ENCODE data around the gene RAD50. TPM values are rescaled to one million over a fixed set of nuclear protein-coding genes. Genes with fewer than 3 reads are reported as not detected.

Gene RAD50
- total RNA-seq, 1 donor from 2014 or later: 42.6 TPM

GRCh38 chr5:132647473-132647872, 90.7 kb downstream of the RAD50 start:
- CTCF ChIA-PET: interaction anchor here (0.6 kb wide), 1 partner anchor 14 kb away, joined by 3 read pairs; no protein-coding TSS in a partner anchor
- Mint-ChIP-seq H3K4me3 (no peak overlapping the region), H3K4me1 (no peaks in the 10 kb centered on the region), H3K27ac (no peak overlapping the region), H3K27me3 (no peaks in the 10 kb centered on the region), H3K36me3 (ENCODE audit: low read depth) (peaks cover 22% of the 10 kb centered on the region), H3K9me3 (peaks cover 13% of the 10 kb centered on the region)
- no peak for DNase-seq
- POLR2A ChIA-PET: no interaction called here
- no peak for ATAC-seq (ENCODE audit: low read depth)
- TF ChIP-seq CTCF (IDR thresholded peaks at IDR 0.05): no peak
- intact Hi-C loops (cut with micrococcal nuclease): no loop called here

DNA sequence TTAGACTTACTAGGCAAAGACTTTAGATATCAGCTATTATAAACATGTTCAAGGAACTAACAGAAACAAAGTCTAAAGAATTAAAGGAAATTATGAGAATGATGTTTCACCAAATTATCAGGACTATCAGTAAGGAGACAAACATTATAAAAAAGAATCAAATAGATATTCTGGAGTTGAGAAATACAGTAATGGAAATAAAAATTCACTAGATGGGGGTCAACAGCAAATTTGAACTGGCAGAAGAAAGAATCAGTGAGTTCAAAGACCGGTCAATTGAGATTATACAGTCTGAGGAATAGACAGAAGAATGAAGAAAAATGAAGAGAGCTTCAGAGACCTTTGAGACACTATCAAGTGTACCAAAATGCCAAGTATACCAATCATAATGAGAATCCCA, 91.6 kb downstream of the RAD50 start:
- intact Hi-C loops (cut with micrococcal nuclease): no loop called here
- H3K27ac Mint-ChIP-seq: no peak overlapping the region
- ATAC-seq (ENCODE audit: low read depth) (no peak), DNase-seq (no peak)
- ChIA-PET CTCF (no interaction called here), POLR2A (no interaction called here)
- H3K4me1 Mint-ChIP-seq: no peaks in the 10 kb centered on the region
- TF ChIP-seq CTCF (IDR thresholded peaks at IDR 0.05): no peak
- H3K27me3 Mint-ChIP-seq: no peaks in the 10 kb centered on the region
- H3K4me3 Mint-ChIP-seq: no peak overlapping the region
- H3K36me3 Mint-ChIP-seq (ENCODE audit: low read depth): peaks cover 14% of the 10 kb centered on the region
- H3K9me3 Mint-ChIP-seq: peaks cover 13% of the 10 kb centered on the region

- Mint-ChIP-seq H3K27ac (no peak overlapping the region), H3K4me3 (no peak overlapping the region), H3K27me3 (peaks cover 11% of the 10 kb centered on the region), H3K36me3 (ENCODE audit: low read depth) (peaks cover 4% of the 10 kb centered on the region), H3K9me3 (peaks cover 13% of the 10 kb centered on the region), H3K4me1 (peaks cover 8% of the 10 kb centered on the region)
- no peak for TF ChIP-seq CTCF (IDR thresholded peaks at IDR 0.05)
- ATAC-seq (ENCODE audit: low read depth): no peak
- intact Hi-C loops (cut with micrococcal nuclease): no loop called here
- CTCF ChIA-PET: no interaction called here
- DNase-seq: no peak
- POLR2A ChIA-PET: interaction anchor here (0.6 kb wide), 1 partner anchor 150 kb away, joined by 6 read pairs; no protein-coding TSS in a partner anchor
Observed at GRCh38 chr5:132651838-132652469, 95.2 kb downstream of the RAD50 start.

DNA sequence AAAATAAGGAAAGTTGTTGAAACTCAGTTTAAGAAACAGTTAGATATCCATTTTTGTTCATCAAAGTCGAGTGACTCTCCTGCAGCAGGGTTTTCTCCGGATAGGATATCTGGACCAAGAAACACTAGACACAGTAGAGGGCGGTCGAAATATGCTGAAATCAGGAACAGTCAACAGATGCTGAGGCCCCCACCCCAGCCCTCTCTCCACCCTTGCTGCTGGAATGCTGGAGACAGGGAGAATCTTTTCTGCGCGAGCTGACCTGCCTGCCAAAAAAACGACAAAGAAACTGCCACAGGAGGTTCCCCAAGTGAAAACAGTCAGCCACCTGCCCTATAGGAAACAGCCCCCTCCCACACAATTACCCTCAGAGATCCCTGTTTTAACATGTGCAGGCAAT, 96.9 kb downstream of the RAD50 start:
- ATAC-seq (ENCODE audit: low read depth) (no peak), DNase-seq (no peak)
- Mint-ChIP-seq H3K4me3 (no peak overlapping the region), H3K4me1 (peaks cover 8% of the 10 kb centered on the region), H3K27me3 (peaks cover 21% of the 10 kb centered on the region), H3K9me3 (peaks cover under 1% of the 10 kb centered on the region), H3K36me3 (ENCODE audit: low read depth) (peaks cover under 1% of the 10 kb centered on the region), H3K27ac (no peak overlapping the region)
- ChIA-PET POLR2A (no interaction called here), CTCF (no interaction called here)
- intact Hi-C loops (cut with micrococcal nuclease): no loop called here
- no peak for TF ChIP-seq CTCF (IDR thresholded peaks at IDR 0.05)

- ChIA-PET POLR2A (no interaction called here), CTCF (no interaction called here)
- Mint-ChIP-seq H3K9me3 (no peaks in the 10 kb centered on the region), H3K27ac (no peak overlapping the region), H3K4me1 (peaks cover 12% of the 10 kb centered on the region), H3K36me3 (ENCODE audit: low read depth) (no peaks in the 10 kb centered on the region), H3K27me3 (peaks cover 21% of the 10 kb centered on the region), H3K4me3 (peak overlapping the region; percentile 60)
- intact Hi-C loops (cut with micrococcal nuclease): loop anchor here (5.0 kb wide), 2 partner anchors 36 to 161 kb away; no protein-coding TSS in a partner anchor
- DNase-seq (peak; percentile 20), ATAC-seq (ENCODE audit: low read depth) (peak; percentile 54)
- TF ChIP-seq CTCF (IDR thresholded peaks at IDR 0.05): no peak
Observed at GRCh38 chr5:132655821-132656773, 99.3 kb downstream of the RAD50 start.

Data from activated B cell treated with CpG ODN at 0.5 μM for 24 hours (primary cell).